Measurements from ENCODE around the gene GNE.

Gene GNE

DNA sequence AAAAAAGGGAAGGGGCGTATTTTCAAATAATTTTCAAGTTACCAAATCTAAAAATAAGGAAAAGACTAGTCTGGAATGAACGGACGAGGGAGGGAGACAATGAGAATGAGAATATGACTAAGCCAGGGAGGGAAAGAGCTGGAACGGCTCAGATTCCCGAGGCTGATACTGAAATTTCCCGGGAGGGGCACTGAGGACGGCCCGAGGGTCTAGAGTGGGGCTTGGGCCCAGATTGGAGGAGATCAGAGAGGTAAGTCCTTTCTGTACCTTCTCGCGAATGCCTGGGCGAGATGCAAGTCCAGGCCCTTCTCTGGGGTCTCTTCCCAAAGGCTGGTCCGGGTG, 92.5 kb downstream of the GNE start:
- no peak for DNase-seq

DNA sequence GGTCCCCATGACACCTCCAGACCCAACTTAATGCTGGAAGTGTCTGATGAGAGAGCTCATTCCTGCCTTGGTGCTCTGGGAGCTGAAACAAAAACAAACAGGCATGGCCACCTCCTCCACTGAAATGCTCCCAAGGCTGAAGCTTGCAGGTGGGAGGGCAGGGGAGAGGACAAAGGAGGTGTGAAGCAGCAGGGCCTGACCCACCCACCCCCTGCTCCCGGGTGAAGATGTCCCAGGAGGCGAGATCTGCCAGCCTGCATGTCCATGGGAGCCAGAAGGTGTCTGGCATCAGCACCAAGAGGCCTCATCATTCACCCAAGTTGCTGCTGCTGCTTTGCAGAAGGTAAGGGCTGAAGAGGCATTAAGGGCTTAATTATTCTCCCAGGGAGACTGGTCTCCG, 93.3 kb downstream of the GNE start:
- no peak for DNase-seq
